ENCODE results near the gene MARK2.

MARK2 gene

DNA sequence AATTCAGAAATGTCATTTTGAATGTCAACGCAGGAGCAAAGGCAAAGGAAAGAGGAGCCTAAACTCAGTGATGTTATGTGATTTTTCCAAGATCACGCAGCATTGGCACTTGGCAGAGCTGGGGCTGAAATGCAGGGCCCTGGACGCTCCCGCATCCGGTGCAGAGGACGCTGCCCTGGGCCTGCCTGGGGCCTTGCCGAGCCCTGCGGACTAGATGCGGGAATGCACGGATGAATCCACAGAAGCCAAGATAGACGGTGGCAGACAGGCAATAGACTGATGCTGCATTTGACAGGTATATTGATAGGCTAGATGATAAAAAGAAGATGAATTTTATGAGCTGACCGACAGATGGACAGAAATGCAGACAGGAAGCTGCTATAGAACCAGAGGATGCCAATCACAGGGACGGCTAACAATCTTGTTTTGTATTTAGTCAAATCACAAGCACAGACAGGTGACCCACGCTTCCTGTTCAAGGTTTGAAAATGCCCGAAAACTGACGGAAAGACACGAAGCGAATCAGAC, 696 bp upstream of the MARK2 start:
- TF ChIP-seq, protein P1, sequence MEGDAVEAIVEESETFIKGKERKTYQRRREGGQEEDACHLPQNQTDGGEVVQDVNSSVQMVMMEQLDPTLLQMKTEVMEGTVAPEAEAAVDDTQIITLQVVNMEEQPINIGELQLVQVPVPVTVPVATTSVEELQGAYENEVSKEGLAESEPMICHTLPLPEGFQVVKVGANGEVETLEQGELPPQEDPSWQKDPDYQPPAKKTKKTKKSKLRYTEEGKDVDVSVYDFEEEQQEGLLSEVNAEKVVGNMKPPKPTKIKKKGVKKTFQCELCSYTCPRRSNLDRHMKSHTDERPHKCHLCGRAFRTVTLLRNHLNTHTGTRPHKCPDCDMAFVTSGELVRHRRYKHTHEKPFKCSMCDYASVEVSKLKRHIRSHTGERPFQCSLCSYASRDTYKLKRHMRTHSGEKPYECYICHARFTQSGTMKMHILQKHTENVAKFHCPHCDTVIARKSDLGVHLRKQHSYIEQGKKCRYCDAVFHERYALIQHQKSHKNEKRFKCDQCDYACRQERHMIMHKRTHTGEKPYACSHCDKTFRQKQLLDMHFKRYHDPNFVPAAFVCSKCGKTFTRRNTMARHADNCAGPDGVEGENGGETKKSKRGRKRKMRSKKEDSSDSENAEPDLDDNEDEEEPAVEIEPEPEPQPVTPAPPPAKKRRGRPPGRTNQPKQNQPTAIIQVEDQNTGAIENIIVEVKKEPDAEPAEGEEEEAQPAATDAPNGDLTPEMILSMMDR (IDR thresholded peaks at IDR 0.05; ENCODE audit: low read depth, low read length), result no peak
- peak overlapping the region; percentile 37 for H3K4me3 ChIP-seq (ENCODE audit: low read depth, low read length)

DNA sequence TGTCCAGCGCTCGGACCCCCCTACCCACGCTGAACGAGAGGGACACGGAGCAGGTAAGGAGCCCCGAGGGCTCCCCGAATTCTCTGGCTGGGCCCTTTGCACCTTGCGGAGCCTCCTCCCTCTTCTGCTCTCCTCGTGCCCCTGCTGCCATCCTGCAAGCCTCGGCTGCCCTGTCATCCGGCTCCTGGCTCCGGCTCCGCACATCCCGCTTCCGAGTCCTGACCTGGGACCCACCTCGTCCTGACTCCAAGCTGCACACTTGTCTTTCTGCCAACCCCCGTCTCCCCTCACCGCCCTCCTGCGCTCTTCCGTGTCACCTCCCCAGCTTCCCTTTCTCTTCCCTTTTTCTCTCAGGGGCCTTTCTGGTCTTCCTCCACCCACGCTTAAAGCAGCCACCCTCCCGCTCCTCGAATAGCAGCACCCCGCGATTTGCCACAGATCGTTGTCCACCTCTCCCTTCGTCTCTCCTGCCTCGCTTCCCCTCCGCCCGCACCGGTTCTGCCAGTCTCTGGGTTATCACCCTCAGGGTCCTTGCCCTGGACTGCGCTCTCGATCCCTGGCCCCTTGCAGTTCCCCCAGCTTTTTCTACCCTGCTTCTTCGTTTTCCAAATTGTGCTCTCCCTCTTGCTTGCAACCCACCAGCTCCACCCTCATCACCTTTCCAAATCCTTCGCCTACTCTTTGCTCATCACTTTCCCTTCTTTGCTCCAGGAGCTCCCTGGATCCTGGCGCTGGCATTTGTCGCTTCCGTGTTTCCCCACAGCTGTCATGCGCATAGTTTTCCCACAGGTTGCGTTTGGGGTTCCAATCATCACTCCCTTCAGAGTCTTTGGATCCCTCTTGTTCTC, 822 bp downstream of the MARK2 start:
- H3K4me3 ChIP-seq (ENCODE audit: low read depth, low read length), result peak overlapping the region; percentile 74
- TF ChIP-seq, protein P1 (IDR thresholded peaks at IDR 0.05; ENCODE audit: low read depth, low read length), result no peak

DNA sequence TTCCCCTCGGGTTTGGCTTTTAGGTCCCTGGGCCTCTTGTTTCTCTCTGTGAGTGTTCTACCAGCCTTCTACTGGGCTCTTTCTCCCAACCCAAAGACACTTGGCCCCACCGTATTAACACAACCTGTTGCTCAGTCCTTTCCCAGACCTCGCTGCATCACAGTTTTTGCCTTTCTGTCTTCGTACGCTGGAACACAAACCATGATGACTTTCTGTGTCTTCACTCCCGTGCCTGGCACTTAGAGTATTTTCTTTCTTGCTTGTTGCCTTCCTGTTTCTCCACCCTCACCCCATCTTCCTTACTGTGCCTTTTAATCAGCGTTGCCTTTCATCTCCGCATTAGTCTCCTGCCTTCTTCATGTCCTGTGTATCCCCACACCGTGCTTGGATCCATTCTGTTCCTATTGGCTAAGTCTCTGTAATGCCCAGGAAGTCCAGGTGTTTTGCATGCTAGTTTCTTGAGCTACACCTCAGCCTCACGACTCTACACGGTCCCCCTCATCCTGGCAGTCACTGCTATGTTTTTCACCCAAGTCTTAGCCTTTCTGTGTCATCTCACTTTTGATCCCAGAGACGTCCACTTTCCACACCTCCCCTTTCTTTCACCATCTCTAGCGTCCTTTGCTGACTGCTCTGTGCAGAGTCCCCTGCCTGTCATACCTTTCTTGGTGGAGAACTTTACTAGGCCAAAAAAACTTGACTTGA, 1.6 kb downstream of the MARK2 start:
- peak overlapping the region; percentile 74 for H3K4me3 ChIP-seq (ENCODE audit: low read depth, low read length)
- TF ChIP-seq, protein P1 (IDR thresholded peaks at IDR 0.05; ENCODE audit: low read depth, low read length), result no peak

DNA sequence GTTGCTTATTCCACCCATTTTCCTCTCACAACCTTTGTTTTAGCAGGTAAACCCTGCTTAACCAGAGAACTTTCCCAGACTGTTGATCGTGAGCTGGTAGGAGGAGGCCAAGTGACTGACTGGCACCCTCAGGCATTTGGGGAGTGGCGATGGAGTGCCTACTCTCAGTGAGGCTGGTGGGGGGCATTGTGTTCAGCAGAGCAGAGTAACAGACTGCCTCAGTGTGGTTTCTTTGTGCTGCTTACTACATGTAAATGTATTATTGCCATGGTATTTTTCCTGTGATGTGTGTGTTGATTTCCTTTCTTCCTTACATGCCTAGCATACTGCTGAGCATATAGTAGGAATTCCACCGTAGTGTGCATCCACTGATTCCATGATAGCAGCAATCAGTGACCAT, 2.6 kb downstream of the MARK2 start:
- TF ChIP-seq, protein P1 (IDR thresholded peaks at IDR 0.05; ENCODE audit: low read depth, low read length), result no peak
- peak overlapping the region; percentile 74 for H3K4me3 ChIP-seq (ENCODE audit: low read depth, low read length)

DNA sequence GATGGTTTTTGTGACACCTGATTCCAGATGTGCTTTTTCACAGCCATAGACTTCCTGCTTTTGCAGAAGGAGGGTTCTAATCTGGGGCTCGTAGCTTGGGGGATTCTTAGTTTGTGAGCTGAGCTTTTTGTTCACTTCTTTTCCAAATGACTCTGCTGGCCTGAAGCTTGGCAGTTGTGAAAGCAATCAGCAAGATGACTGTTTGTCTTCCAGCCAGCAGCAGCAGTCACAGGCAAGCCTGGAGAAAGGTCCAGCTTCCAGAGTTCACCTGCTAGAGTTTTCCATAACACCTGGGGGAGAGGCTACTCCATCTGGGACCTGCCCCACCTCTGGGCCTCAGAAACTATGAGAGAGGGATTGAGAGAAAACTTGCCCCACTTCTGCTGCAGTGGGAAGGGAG, 4.1 kb downstream of the MARK2 start:
- H3K4me3 ChIP-seq (ENCODE audit: low read depth, low read length), result no peak overlapping the region

DNA sequence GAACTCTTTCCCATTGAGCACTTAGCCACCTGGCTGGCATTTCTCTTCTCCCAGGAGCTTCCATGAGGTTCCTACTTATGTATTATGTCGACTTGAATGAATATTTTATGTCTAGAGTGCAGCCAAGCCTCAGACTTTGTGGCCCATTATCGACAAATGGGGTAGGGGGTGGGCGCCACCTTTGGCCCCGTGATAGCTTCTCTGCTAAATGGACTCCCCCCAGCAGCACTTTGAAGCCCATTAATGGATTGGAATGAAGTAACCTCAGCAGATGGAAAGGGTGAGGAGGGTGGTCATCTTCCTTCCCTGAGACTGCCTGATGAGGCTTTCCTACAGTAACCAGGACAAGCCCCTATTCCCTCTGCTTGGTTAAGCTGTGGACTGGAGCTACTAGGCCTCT, 5.9 kb downstream of the MARK2 start:
- TF ChIP-seq, protein P1 (IDR thresholded peaks at IDR 0.05; ENCODE audit: low read depth, low read length), result no peak
- no peak overlapping the region for H3K4me3 ChIP-seq (ENCODE audit: low read depth, low read length)

More for the DNA sequence above, 4.1 kb downstream of the MARK2 start:
- TF ChIP-seq, protein P1 (IDR thresholded peaks at IDR 0.05; ENCODE audit: low read depth, low read length), result no peak

DNA sequence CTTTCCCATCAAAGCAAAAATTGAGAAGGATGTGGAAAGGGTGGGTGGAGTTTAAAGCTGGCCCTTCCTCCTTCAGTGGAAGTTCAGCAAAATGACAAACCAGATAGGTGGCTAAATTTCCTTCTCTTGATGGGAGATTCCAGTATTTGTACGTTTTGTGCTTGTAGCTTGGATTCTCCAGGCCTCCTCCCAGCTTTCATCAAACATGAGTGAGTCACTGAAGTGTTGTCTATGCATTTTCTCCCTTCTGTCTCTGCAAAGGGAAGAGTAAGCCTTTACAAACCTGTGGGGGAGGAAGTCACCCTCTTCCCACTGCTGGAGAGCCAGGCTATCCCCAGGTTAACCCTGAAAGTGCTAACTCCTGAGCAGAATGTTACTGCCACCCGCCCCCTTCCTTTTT, 6.4 kb downstream of the MARK2 start:
- no peak overlapping the region for H3K4me3 ChIP-seq (ENCODE audit: low read depth, low read length)
- TF ChIP-seq, protein P1 (IDR thresholded peaks at IDR 0.05; ENCODE audit: low read depth, low read length), result no peak
